ENCODE data around the gene CDH22. TPM values are rescaled to one million over a fixed set of nuclear protein-coding genes. Genes with fewer than 3 reads are reported as not detected.

The CDH22 gene
- total and polyA plus RNA-seq, 2 experiments from 2014 or later, result not detected

DNA sequence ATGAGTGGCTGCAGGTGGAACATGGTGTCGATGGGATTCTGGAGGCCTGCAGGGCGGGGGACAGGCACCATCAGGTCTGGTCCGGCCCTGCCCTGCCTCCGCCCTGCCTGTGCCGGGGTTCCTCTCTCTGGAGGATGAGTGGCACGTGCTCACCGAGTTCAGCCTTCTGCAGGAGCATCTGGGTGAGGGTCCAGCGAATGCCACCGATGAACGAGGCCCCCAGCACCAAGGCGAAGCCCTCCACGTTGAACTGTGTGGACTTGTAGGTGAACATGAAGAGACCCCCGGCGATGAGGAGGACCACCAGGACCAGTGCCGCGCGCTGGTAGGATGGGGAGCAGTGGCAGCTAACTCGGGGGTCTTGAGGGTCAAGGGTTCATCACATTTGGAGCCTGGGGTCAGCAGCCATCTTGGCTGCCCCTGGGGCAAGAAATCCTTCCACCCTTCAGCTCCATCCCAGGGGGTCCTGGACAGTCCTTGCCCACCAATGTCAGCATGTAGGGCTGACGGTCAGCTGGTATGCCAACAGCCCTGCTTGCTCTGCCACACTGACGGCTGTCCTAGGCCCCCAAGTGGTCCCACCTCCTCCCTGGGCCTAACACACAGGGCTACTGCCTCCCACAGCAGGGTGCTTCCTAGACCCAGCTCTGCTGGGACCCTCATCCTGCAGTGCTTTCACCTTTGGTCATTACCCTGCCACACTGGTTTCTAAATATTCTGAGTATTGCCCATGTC lies 46.8 kb upstream of the CDH22 start:
- no peak overlapping the region for H3K27ac ChIP-seq
- no peak overlapping the region for H3K4me3 ChIP-seq
- DNase-seq (ENCODE audit: low read depth in 1 of 2, low spot score in 1 of 2), result no peak
- TF ChIP-seq, protein P1, sequence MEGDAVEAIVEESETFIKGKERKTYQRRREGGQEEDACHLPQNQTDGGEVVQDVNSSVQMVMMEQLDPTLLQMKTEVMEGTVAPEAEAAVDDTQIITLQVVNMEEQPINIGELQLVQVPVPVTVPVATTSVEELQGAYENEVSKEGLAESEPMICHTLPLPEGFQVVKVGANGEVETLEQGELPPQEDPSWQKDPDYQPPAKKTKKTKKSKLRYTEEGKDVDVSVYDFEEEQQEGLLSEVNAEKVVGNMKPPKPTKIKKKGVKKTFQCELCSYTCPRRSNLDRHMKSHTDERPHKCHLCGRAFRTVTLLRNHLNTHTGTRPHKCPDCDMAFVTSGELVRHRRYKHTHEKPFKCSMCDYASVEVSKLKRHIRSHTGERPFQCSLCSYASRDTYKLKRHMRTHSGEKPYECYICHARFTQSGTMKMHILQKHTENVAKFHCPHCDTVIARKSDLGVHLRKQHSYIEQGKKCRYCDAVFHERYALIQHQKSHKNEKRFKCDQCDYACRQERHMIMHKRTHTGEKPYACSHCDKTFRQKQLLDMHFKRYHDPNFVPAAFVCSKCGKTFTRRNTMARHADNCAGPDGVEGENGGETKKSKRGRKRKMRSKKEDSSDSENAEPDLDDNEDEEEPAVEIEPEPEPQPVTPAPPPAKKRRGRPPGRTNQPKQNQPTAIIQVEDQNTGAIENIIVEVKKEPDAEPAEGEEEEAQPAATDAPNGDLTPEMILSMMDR (IDR thresholded peaks at IDR 0.05; ENCODE audit: low read depth, low read length), result no peak
- H3K9me3 ChIP-seq (ENCODE audit: low read depth), result no peaks in the 10 kb centered on the region
- no peaks in the 10 kb centered on the region for H3K27me3 ChIP-seq
- peaks cover 27% of the 10 kb centered on the region for H3K4me1 ChIP-seq (ENCODE audit: low read depth)
- peaks cover 7% of the 10 kb centered on the region for H3K36me3 ChIP-seq

DNA sequence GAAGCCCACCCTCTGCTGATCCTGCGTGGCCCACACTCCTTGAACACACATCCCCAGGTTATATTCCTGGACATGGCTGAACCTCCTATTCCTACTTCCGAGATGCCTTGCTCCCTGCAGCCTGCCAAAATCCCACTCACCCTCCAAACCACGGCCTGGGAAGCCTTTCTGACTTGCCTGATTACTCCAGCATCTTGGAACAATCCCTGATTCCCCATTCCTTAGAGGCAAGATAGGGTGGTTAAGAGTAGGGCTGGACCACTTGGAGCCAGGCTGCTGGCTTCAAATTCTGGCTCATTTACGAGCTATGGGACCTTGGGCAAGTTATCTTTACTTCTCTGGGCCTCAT lies 45.9 kb upstream of the CDH22 start:
- peaks cover 7% of the 10 kb centered on the region for H3K36me3 ChIP-seq
- TF ChIP-seq, protein P1 (IDR thresholded peaks at IDR 0.05; ENCODE audit: low read depth, low read length), result no peak
- H3K4me3 ChIP-seq, result no peak overlapping the region
- H3K27me3 ChIP-seq, result no peaks in the 10 kb centered on the region
- H3K27ac ChIP-seq, result no peak overlapping the region
- peaks cover 18% of the 10 kb centered on the region for H3K4me1 ChIP-seq (ENCODE audit: low read depth)
- no peak for DNase-seq (ENCODE audit: low read depth in 1 of 2, low spot score in 1 of 2)
- no peaks in the 10 kb centered on the region for H3K9me3 ChIP-seq (ENCODE audit: low read depth)

DNA sequence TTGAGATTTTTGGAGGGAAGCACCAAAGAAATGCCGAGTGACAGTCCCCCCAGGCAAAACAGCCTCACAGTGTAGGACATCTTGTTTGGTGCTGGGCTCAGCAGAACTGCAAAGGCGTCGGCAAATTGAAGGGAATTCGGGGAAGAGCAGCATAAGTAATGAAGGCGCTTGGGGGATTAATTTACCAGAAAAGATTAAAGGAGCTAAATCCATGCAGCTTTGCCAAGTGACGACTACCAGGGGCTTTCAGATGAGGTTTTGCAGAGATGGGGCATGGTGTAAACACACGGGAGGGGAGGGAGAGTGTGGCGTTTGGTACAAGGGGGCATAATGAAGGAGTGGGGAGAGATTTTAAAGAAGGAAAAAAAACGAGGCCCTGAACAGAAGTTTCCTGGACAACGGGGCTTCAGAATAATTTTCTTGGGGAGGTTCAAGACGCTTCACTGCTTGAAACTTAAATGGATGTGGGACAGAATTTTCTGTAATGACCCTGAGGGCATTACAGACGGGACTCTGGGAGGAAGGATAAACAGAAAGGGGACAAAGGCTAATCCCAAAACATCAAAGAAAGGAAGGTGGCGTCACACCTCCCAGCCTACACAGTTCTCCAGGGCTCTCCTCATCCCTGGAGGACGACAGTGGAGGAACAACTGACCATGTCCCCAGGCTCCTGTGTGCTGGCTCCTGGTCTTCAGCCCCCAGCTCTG lies 45.4 kb upstream of the CDH22 start:
- Histone ChIP-seq H3K27ac (no peak overlapping the region), H3K9me3 (ENCODE audit: low read depth) (no peaks in the 10 kb centered on the region), H3K36me3 (peaks cover 7% of the 10 kb centered on the region), H3K4me1 (ENCODE audit: low read depth) (peaks cover 13% of the 10 kb centered on the region), H3K27me3 (no peaks in the 10 kb centered on the region), H3K4me3 (no peak overlapping the region)
- TF ChIP-seq, protein P1 (IDR thresholded peaks at IDR 0.05; ENCODE audit: low read depth, low read length), result no peak
- DNase-seq (ENCODE audit: low read depth in 1 of 2, low spot score in 1 of 2), result no peak

DNA sequence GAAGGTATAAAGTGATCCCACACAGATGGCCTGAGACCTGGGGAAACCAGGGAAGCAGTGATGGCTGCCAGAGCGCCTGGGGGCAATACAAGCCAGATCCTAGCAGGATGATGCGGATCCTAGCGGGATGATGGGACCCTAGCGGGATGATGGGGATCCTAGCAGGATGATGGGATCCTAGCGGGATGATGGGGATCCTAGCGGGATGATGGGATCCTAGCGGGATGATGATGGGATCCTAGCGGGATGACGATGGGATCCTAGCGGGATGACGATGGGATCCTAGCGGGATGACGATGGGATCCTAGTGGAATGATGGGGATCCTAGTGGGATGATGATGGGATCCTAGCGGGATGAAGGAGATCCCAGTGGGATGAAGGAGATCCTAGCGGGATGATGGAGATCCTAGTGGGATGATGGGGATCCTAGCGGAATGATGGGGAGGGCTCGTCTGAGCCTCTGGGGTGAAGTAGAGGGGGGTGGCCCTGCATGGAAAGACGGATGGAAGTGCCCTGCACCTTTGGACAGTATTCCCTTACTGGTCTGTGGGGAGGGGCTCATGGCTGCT lies 44.2 kb upstream of the CDH22 start:
- H3K36me3 ChIP-seq, result peaks cover 7% of the 10 kb centered on the region
- no peaks in the 10 kb centered on the region for H3K9me3 ChIP-seq (ENCODE audit: low read depth)
- peaks cover 15% of the 10 kb centered on the region for H3K4me1 ChIP-seq (ENCODE audit: low read depth)
- H3K27me3 ChIP-seq, result no peaks in the 10 kb centered on the region
- no peak for DNase-seq (ENCODE audit: low read depth in 1 of 2, low spot score in 1 of 2)
- H3K4me3 ChIP-seq, result no peak overlapping the region
- H3K27ac ChIP-seq, result no peak overlapping the region
- TF ChIP-seq, protein P1 (IDR thresholded peaks at IDR 0.05; ENCODE audit: low read depth, low read length), result no peak

DNA sequence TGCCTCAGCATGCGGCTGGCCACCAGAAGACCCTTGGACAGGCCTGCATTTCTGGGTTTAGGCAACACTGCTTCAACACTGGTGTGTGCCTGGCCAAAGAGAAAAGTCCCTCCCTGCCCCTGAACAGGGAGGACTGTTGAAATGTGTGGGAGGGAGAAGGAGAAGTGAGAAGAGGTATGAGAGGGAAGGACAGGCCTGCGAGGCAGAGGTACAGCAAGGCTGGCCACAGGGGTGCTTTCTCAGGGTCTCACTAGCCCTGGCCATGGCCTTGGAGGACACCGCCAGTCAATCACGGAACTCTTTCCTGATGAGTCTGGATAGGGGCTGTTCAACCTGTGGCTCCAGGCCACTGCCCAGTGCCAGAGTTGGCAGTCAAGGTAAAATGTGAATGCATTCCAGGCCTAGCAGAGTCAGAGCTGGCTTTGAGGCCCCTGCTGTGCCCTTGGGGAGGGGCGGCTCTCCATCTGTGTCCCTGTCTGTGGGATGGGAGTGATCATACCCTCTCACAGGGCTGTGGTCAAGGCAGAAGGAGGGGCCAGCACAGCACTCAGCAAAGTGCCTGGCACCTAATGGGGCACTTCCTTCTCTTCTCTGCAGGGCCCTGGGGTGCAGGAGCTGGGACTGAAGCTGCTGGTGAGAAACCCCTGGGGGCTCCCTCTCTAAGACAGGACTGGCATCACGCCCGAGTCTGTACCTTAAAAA lies 43.2 kb upstream of the CDH22 start:
- DNase-seq (ENCODE audit: low read depth in 1 of 2, low spot score in 1 of 2), result no peak
- Histone ChIP-seq H3K27me3 (no peaks in the 10 kb centered on the region), H3K9me3 (ENCODE audit: low read depth) (no peaks in the 10 kb centered on the region), H3K36me3 (peaks cover 7% of the 10 kb centered on the region), H3K4me1 (ENCODE audit: low read depth) (peaks cover 15% of the 10 kb centered on the region), H3K27ac (no peak overlapping the region), H3K4me3 (no peak overlapping the region)
- TF ChIP-seq, protein P1 (IDR thresholded peaks at IDR 0.05; ENCODE audit: low read depth, low read length), result no peak
